COR-L47 (cell line): Measurements from ENCODE around the gene RHBDF1.
"Not testable (repeated sequence)": the region's sequence is repeated elsewhere in the genome, so short reads cannot be mapped to it uniquely, and the experiment has no call there.

Experiments
- DNase-seq: peaks from one replicate; lab custom pipeline; 2025; lab: John Stamatoyannopoulos, UW

Gene RHBDF1

DNA sequence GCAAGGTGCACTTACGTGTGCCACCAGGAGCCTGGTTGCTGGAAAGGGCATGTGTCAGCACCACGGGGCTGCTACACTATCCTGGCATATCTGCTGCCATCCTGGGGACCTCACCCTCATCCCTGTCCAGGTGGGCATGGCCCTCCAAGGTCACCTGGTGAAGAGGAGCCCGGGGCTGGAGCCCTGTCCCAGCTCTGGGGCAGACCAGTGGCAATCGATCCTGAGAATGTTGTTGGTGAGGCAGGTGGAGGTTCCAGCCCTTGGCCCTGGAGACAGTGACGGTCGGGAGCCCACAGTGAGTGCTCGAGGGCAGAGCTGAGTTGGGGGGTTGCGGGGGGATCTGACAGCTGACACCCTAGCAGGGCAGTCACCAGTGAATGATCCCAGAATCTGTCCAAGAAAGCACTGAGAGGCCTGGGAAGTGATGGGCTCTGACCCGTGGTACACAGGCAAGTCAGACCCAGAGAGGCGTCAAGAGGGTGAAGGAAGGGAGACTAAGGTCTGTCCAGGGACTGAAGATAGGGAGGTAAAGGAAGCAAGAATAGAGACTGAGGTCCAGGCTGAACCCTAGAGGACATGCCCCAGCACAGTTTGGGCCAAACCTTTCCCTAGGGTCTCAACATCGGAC, 36.6 kb downstream of the RHBDF1 start:
- DNase-seq, result no peak

GRCh38 chr16:35011-35677, 37.3 kb downstream of the RHBDF1 start:
- DNase-seq, result no peak

DNA sequence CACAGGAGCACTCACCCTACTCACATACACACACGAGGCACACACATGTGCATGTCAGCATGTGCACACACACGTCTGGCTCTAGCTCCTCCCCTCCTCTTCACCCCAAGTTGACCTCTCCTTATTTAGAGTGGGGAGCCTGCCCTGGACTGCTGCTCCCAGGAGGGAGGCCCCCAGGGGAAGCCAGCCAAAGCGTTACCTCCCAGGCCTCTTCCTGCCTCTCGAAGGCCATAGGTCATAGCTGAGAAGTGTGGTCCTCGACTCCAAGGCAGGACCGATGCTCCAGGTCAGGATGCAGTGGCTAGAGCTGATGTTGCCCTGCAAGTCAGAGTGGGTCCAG, 37.8 kb downstream of the RHBDF1 start:
- no peak for DNase-seq

- DNase-seq, result no peak
Measured at GRCh38 chr16:33877-34647, 38.4 kb downstream of the RHBDF1 start.

DNA sequence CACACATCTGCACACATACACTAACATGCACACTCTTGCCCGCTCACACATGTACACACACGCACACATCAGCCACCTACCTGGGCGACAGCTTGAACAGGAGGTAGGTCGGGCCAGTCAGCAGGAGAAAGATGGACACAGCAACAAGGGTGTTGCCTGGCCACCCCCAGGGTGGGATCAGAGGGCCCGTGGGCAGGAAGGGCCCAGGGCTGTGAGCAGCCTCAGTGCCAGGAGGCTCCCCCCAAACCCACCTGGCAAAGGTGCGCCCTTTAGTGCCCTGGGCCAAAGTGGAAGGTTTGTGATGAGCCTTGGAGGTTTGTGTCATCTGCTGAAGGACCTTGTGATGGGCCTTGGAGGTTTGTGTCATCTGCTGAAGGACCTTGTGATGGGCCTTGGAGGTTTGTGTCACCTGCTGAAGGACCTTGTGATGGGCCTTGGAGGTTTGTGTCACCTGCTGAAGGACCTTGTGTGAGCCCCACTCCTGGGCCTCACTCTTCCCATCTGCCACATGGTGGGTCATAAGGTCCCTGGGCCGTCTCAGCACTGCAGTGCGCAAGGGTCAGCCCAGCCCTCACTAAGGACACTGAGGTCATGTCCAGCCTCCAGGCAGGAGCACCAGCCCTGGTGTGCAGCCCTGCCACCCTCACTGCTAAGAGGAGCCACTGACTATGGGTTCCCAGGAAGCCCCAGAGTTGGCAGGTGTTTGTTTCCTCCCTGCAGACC, 39.1 kb downstream of the RHBDF1 start:
- DNase-seq, result not testable (repeated sequence)

GRCh38 chr16:30627-31026, 41.8 kb downstream of the RHBDF1 start:
- not testable (repeated sequence) for DNase-seq

GRCh38 chr16:25926-26348, 46.5 kb downstream of the RHBDF1 start:
- not testable (repeated sequence) for DNase-seq

- DNase-seq, result not testable (repeated sequence)
Measured at GRCh38 chr16:24151-24550, 48.3 kb downstream of the RHBDF1 start.

- DNase-seq, result not testable (repeated sequence)
Measured at GRCh38 chr16:20886-21285, 51.5 kb downstream of the RHBDF1 start.

- not testable (repeated sequence) for DNase-seq
Measured at GRCh38 chr16:17062-17765, 55.2 kb downstream of the RHBDF1 start.

- DNase-seq, result peak; percentile 27
Measured at GRCh38 chr16:10772-11171, 61.7 kb downstream of the RHBDF1 start.

- no peak for DNase-seq
Measured at GRCh38 chr16:9903-10665, 62.3 kb downstream of the RHBDF1 start.
